Stomach (tissue), 4 donors: ENCODE results near the gene EML4.

ENCODE experiments used
- CTCF ChIP-seq, 7 experiments: fragments of 450-650 bp in 4 of 7; fragments of 200-600 bp in 3 of 7; sonication (generic) in 3 of 7; IDR thresholded peaks; one replicate each; pipeline ENCODE4 v1.5.1; 2016 to 2019; ENCODE audit warnings: antibody characterized with exemption in 7 of 7, control low read depth in 2 of 7, mild to moderate bottlenecking in 1 of 7
- POLR2A ChIP-seq, 4 donors: fragments of 450-650 bp; IDR thresholded peaks; one replicate each; pipeline ENCODE4 v1.6.1; 2016; ENCODE audit warnings: antibody characterized with exemption in 4 of 4, control low read depth in 2 of 4, mild to moderate bottlenecking in 1 of 4, moderate library complexity in 1 of 4
- POLR2AphosphoS5 ChIP-seq, 3 donors: sonication (generic); formaldehyde crosslinking; IDR thresholded peaks; one replicate each; pipeline ENCODE4 v1.6.1; 2016; ENCODE audit warnings: antibody characterized with exemption in 3 of 3

DNA sequence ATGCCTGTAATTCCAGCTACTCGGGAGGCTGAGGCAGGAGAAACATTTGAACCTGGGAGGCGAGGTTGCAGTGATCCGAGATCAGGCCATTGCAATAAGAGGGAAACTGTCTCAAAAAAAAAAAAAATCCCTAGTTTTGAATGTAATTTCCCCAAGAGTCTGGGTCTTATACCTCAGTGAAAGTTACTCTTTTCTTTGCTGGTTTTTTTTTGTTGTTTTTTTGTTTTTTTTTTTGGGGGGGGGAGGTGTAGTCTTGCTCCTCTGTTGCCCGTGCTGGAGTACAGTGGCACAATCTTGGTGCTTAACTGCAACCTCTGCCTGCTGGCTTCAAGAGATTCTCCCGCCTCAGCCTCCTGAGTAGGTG is 22.8 kb downstream of the EML4 start:
- TF ChIP-seq CTCF (IDR thresholded peaks at IDR 0.05) (no peak), POLR2A (IDR thresholded peaks at IDR 0.05) (no peak), POLR2AphosphoS5 (IDR thresholded peaks at IDR 0.05) (no peak)
